Stimulated activated CD8-positive, alpha-beta memory T cell treated with anti-CD3 and anti-CD28 coated beads, Interleukin-15, amount 100 ng/mL, for 24 hours (primary cell): Measurements from ENCODE around the gene MTIF2.
"Not testable (repeated sequence)": the region's sequence is repeated elsewhere in the genome, so short reads cannot be mapped to it uniquely, and the experiment has no call there.

Source experiments
- DNase-seq: peaks from one replicate; pipeline ENCODE4 v3.0.0-alpha.2; 2020; ENCODE audit warnings: low read depth

Gene MTIF2

GRCh38 chr2:55196526-55196925 lies 72.5 kb downstream of the MTIF2 start:
- no peak for DNase-seq

- DNase-seq: not testable (repeated sequence)
These were observed 77.1 kb downstream of the MTIF2 start for GRCh38 chr2:55191888-55192287.

GRCh38 chr2:55186837-55187236 lies 82.2 kb downstream of the MTIF2 start:
- DNase-seq: not testable (repeated sequence)
